ENCODE measurements around the gene POMGNT2. TPM values are rescaled to one million over a fixed set of nuclear protein-coding genes. Genes with fewer than 3 reads are reported as not detected.

The POMGNT2 gene
- total and polyA plus RNA-seq, 2 of the 8 experiments (the other 6 are each of a cell fraction or from before 2014, with no cell fraction given): 13.6 to 35.7 TPM

- TF ChIP-seq, protein P1, sequence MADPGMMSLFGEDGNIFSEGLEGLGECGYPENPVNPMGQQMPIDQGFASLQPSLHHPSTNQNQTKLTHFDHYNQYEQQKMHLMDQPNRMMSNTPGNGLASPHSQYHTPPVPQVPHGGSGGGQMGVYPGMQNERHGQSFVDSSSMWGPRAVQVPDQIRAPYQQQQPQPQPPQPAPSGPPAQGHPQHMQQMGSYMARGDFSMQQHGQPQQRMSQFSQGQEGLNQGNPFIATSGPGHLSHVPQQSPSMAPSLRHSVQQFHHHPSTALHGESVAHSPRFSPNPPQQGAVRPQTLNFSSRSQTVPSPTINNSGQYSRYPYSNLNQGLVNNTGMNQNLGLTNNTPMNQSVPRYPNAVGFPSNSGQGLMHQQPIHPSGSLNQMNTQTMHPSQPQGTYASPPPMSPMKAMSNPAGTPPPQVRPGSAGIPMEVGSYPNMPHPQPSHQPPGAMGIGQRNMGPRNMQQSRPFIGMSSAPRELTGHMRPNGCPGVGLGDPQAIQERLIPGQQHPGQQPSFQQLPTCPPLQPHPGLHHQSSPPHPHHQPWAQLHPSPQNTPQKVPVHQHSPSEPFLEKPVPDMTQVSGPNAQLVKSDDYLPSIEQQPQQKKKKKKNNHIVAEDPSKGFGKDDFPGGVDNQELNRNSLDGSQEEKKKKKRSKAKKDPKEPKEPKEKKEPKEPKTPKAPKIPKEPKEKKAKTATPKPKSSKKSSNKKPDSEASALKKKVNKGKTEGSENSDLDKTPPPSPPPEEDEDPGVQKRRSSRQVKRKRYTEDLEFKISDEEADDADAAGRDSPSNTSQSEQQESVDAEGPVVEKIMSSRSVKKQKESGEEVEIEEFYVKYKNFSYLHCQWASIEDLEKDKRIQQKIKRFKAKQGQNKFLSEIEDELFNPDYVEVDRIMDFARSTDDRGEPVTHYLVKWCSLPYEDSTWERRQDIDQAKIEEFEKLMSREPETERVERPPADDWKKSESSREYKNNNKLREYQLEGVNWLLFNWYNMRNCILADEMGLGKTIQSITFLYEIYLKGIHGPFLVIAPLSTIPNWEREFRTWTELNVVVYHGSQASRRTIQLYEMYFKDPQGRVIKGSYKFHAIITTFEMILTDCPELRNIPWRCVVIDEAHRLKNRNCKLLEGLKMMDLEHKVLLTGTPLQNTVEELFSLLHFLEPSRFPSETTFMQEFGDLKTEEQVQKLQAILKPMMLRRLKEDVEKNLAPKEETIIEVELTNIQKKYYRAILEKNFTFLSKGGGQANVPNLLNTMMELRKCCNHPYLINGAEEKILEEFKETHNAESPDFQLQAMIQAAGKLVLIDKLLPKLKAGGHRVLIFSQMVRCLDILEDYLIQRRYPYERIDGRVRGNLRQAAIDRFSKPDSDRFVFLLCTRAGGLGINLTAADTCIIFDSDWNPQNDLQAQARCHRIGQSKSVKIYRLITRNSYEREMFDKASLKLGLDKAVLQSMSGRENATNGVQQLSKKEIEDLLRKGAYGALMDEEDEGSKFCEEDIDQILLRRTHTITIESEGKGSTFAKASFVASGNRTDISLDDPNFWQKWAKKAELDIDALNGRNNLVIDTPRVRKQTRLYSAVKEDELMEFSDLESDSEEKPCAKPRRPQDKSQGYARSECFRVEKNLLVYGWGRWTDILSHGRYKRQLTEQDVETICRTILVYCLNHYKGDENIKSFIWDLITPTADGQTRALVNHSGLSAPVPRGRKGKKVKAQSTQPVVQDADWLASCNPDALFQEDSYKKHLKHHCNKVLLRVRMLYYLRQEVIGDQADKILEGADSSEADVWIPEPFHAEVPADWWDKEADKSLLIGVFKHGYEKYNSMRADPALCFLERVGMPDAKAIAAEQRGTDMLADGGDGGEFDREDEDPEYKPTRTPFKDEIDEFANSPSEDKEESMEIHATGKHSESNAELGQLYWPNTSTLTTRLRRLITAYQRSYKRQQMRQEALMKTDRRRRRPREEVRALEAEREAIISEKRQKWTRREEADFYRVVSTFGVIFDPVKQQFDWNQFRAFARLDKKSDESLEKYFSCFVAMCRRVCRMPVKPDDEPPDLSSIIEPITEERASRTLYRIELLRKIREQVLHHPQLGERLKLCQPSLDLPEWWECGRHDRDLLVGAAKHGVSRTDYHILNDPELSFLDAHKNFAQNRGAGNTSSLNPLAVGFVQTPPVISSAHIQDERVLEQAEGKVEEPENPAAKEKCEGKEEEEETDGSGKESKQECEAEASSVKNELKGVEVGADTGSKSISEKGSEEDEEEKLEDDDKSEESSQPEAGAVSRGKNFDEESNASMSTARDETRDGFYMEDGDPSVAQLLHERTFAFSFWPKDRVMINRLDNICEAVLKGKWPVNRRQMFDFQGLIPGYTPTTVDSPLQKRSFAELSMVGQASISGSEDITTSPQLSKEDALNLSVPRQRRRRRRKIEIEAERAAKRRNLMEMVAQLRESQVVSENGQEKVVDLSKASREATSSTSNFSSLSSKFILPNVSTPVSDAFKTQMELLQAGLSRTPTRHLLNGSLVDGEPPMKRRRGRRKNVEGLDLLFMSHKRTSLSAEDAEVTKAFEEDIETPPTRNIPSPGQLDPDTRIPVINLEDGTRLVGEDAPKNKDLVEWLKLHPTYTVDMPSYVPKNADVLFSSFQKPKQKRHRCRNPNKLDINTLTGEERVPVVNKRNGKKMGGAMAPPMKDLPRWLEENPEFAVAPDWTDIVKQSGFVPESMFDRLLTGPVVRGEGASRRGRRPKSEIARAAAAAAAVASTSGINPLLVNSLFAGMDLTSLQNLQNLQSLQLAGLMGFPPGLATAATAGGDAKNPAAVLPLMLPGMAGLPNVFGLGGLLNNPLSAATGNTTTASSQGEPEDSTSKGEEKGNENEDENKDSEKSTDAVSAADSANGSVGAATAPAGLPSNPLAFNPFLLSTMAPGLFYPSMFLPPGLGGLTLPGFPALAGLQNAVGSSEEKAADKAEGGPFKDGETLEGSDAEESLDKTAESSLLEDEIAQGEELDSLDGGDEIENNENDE (IDR thresholded peaks at IDR 0.05; ENCODE audit: insufficient replicate concordance, low read length): no peak
- no peak for TF ChIP-seq CBX8 (IDR thresholded peaks at IDR 0.05; ENCODE audit: borderline replicate concordance, low read depth, low read length)
- no peak for TF ChIP-seq SP2 (IDR thresholded peaks at IDR 0.05; ENCODE audit: low read length)
- no peak for TF ChIP-seq POLR2AphosphoS5 (IDR thresholded peaks at IDR 0.05; ENCODE audit: low read depth, low read length)
- no peak for TF ChIP-seq EP300 (IDR thresholded peaks at IDR 0.05; ENCODE audit: borderline replicate concordance in 1 of 2, low read depth in 2 of 2, low read length in 2 of 2)
Observed at GRCh38 chr3:43055393-43055792, 50.5 kb downstream of the POMGNT2 start (continued).
